ENCODE data around the gene FBXO24.
"Not testable (repeated sequence)": the region's sequence is repeated elsewhere in the genome, so short reads cannot be mapped to it uniquely, and the experiment has no call there.

Gene FBXO24

DNA sequence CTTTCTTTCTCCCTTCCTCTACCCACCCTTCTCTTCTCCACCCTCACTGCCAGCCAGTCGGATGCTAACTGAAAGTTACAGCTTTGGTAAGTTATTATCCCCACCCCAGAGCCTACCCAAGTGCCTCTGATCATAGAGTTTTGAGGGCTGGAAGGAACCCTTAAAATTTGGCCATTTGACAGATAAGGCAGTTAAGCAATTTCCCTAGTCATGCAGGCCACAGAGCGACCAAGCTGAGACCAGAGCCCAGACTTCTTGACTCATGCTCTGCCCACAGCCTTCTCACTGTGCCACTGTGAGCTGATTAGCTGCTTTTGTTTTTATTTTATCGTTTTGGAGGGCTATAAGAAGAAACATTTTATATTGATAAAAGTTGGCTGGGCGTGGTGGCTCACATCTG, 29.6 kb upstream of the FBXO24 start:
- DNase-seq (ENCODE audit: low read depth in 2 of 2) = no peak

DNA sequence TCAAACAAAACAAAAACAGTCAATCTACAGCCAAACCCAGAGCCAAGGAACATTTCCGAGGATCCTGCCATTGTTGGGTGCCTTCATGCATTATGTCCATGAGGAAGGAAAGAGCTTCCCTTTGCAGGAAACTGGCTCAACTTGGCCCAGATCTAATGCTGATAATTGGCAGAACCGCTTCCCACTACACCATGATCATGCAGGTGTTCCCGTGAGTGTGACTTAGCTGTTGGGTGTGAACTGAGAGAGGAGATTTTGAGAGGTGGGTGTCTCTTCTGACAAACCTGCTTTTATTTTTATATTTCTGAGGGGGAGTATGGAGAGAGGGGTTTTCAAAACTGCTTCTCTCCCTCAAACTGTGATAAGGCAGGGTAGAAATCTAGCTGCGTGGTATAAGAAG, 27.0 kb upstream of the FBXO24 start:
- no peak for DNase-seq (ENCODE audit: low read depth in 2 of 2)

- no peak for DNase-seq (ENCODE audit: low read depth in 2 of 2)
Observed at GRCh38 chr7:100561491-100562194, 24.5 kb upstream of the FBXO24 start.

- no peak for DNase-seq (ENCODE audit: low read depth in 2 of 2)
Observed at GRCh38 chr7:100562195-100563099, 23.7 kb upstream of the FBXO24 start.

GRCh38 chr7:100563100-100563564, 23.0 kb upstream of the FBXO24 start:
- no peak for DNase-seq (ENCODE audit: low read depth in 2 of 2)

GRCh38 chr7:100563809-100564400, 22.2 kb upstream of the FBXO24 start:
- DNase-seq (ENCODE audit: low read depth in 2 of 2) = peak; percentile 71 to 91

DNA sequence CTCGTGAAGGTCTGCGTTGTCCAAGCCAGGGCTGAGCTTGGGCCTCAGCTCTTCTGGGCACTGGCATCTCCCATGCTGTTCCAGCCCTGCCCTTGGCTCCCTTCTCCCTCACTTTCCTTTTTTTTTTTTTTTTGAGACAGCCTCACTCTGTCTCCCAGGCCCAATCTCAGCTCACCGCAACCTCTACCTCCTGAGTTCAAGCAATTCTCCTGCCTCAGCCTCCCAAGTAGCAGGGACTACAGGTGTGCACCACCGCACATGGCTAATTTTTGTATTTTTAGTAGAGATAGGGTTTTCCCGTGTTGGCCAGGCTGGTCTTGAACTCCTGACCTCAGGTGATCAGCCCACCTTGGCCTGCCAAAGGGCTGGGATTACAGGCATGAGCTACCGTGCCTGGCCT, 21.7 kb upstream of the FBXO24 start:
- DNase-seq (ENCODE audit: low read depth in 2 of 2) = not testable (repeated sequence)

GRCh38 chr7:100565133-100565571, 21.0 kb upstream of the FBXO24 start:
- DNase-seq (ENCODE audit: low read depth in 2 of 2) = no peak

GRCh38 chr7:100566018-100566531, 20.1 kb upstream of the FBXO24 start:
- DNase-seq (ENCODE audit: low read depth in 2 of 2) = no peak

DNA sequence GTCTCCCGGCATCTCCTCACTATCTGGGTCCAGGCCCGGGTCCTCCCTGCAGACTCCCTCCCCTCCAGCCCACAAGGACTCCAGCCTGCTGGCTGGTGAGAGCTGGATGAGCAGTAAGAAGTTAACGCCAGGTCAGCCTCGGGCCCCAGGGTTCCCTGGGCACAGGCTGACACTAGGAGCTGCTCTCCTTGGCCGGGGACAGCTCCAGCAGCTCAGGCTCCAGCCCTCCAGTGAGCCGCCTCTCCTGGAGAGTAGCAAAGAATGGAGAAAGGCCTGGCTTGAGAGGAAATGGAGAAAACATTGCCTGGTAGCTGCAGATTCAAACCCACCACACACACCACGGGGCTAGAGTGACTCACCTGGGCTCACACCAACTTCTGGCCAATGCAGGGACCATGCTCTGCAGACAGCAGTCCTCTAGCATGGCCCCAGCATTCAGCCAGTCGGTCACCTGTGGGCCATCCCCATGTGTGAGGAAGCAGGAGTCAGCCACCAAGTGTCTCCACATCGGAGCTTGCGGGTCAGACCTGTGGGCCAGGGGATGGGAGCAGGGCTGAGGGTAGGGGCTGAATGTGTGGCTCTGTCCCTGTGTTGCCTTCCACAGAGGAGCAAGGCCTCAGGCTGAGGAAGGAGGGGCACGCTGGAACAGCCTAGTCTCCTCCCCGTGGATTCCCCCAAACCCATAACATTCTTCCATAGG, 18.9 kb upstream of the FBXO24 start:
- DNase-seq (ENCODE audit: low read depth in 2 of 2) = no peak

- no peak for DNase-seq (ENCODE audit: low read depth in 2 of 2)
Observed at GRCh38 chr7:100567751-100568175, 18.4 kb upstream of the FBXO24 start.

- no peak for DNase-seq (ENCODE audit: low read depth in 2 of 2)
Observed at GRCh38 chr7:100568176-100568895, 17.8 kb upstream of the FBXO24 start.

GRCh38 chr7:100568896-100569844, 17.0 kb upstream of the FBXO24 start:
- peak in 1 of 2 donors; percentile 53 for DNase-seq (ENCODE audit: low read depth in 2 of 2)

- no peak for DNase-seq (ENCODE audit: low read depth in 2 of 2)
Observed at GRCh38 chr7:100570954-100571828, 14.9 kb upstream of the FBXO24 start.

GRCh38 chr7:100571829-100572116, 14.4 kb upstream of the FBXO24 start:
- no peak for DNase-seq (ENCODE audit: low read depth in 2 of 2)

DNA sequence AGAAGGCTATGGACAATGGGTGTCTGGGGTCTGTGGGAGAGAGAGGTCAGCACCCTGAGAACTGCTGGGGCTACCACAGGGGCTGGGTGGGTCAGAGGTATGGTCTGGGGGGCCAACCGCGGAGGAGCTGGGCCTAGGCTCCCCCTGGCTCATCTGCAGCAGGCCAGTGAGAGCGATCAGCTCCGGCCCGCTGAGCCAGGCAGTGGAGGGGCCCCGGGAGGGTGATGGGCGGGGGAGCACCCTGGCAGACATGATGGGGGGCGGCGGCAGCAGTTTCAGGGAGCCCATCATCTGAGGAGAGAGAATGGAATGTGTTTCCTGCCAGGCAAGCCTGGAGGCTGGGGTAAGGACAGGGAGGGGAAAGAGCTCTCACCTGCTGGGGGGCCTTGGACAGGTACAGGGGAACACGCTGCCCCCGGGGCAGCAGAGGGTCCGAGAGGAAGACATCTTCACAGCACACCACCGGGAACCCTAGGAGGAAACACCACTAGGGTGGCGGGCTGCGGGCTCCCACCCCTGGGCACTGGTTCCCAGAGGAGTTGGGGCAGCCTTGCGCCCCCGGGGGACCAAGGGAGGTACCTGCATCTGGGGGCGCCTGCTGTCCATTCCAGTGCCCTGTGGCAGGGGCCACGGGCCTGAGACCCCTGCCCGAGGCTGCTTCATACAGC, 13.7 kb upstream of the FBXO24 start:
- no peak for DNase-seq (ENCODE audit: low read depth in 2 of 2)

DNA sequence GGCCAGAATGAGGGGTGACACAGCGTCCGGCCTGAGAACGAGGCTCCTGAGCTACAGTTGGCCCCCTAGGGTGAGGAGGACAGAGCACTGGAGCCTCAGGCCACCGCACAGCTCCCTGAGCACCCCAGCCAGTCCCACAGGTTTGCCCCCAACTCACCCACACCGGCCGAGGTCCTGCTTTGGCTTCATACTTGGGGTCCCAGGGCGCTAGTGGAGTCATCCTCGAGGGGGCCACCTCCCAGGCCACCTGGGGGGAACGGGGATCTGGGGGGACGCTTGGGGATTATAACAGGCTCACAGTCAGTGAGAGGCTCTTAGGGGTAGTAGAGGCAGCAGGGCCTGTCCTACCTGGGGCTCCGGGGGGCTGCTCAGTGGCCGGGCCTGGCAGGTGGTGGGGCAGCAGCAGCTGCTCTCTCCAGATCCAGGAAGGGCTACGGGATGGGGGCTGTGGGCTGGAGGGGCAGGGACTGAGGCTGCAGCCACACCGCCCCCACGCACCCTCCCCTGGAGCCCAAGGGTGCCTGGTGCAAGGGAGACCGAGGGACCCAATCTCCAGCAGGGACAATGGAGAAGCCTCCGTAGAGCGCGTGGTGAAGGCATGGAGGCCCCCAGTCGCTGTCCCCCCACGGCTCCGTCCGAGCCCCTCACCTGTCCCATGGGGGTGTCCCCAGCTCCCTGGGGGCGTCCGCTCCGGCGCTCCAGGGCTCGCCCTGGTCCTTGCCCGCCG, 13.0 kb upstream of the FBXO24 start:
- DNase-seq (ENCODE audit: low read depth in 2 of 2) = no peak
